Activated CD4-positive, alpha-beta T cell treated with anti-CD3 and anti-CD28 coated beads, Interleukin-2, amount 50 U/mL, for 1 hour (primary cell): ENCODE measurements around the gene ABHD12.

Experiments used
- DNase-seq: peaks from one replicate; pipeline ENCODE4 v3.0.0-alpha.2; 2020

ABHD12 gene

GRCh38 chr20:25303292-25304024 is 87.2 kb downstream of the ABHD12 start:
- DNase-seq, result no peak

- DNase-seq, result no peak
Measured at GRCh38 chr20:25302596-25302995, 88.0 kb downstream of the ABHD12 start.

GRCh38 chr20:25301357-25301920 is 89.2 kb downstream of the ABHD12 start:
- DNase-seq, result no peak

GRCh38 chr20:25300496-25301170 is 90.0 kb downstream of the ABHD12 start:
- DNase-seq, result no peak

- DNase-seq, result no peak
Measured at GRCh38 chr20:25299806-25300205, 90.8 kb downstream of the ABHD12 start.

GRCh38 chr20:25297141-25297905 is 93.3 kb downstream of the ABHD12 start:
- no peak for DNase-seq

GRCh38 chr20:25296094-25297093 is 94.2 kb downstream of the ABHD12 start:
- no peak for DNase-seq

GRCh38 chr20:25295386-25296093 is 95.1 kb downstream of the ABHD12 start:
- DNase-seq, result no peak

GRCh38 chr20:25294459-25295385 is 95.9 kb downstream of the ABHD12 start:
- DNase-seq, result peak; percentile 59

GRCh38 chr20:25293910-25294458 is 96.7 kb downstream of the ABHD12 start:
- no peak for DNase-seq

- DNase-seq, result no peak
Measured at GRCh38 chr20:25293507-25293906, 97.1 kb downstream of the ABHD12 start.

GRCh38 chr20:25292176-25292891 is 98.3 kb downstream of the ABHD12 start:
- DNase-seq, result no peak

GRCh38 chr20:25291432-25292133 is 99.1 kb downstream of the ABHD12 start:
- no peak for DNase-seq

GRCh38 chr20:25290646-25291431 is 99.8 kb downstream of the ABHD12 start:
- DNase-seq, result no peak

GRCh38 chr20:25289886-25290597 is 100.6 kb downstream of the ABHD12 start:
- DNase-seq, result no peak

- DNase-seq, result no peak
Measured at GRCh38 chr20:25288291-25289181, 102.1 kb downstream of the ABHD12 start.
